H1 (cell line): ENCODE results near the gene JAKMIP1. TPM values are rescaled to one million over a fixed set of nuclear protein-coding genes. Genes with fewer than 3 reads are reported as not detected.

Experiments
- CTCF ChIA-PET: fragments of 300-600 bp; sonication (Branson Sonifier 250); formaldehyde crosslinking; loops from one replicate; lab custom pipeline; 2021; ENCODE audit not compliant: partially characterized antibody; lab: Charles Lee
- POLR2A ChIA-PET: fragments of 300-600 bp; sonication (Branson Sonifier 250); formaldehyde crosslinking; loops from one replicate; lab custom pipeline; 2021; ENCODE audit warnings: inconsistent platforms; ENCODE audit not compliant: partially characterized antibody; lab: Charles Lee
- DNase-seq, 2 experiments: peaks; one replicate each; pipeline versions ENCODE4 v3.0.0 to v3.0.0-alpha.2; 2010 to 2022; ENCODE audit warnings: low spot score in 2 of 2, low read depth in 1 of 2, mixed read lengths in 1 of 2
- FAIRE-seq: peaks from 2 replicates; lab custom pipeline; 2011; peaks lifted over from hg19 to GRCh38; lab: Jason Lieb, UNC
- H2AFZ ChIP-seq: 2 replicates; pipeline ENCODE4 v1.8.1; 2012; ENCODE audit warnings: low read length, inconsistent platforms
- H2AK5ac ChIP-seq: 2 replicates; pipeline ENCODE4 v1.6.1; 2013; ENCODE audit warnings: low read depth, low read length
- H2BK120ac ChIP-seq: replicated peaks from 2 replicates; pipeline ENCODE3; 2013; ENCODE audit warnings: low read depth, low read length, inconsistent platforms
- H2BK12ac ChIP-seq: 2 replicates; pipeline ENCODE4 v1.6.1; 2013; ENCODE audit warnings: low read depth, low read length
- H2BK15ac ChIP-seq: 2 replicates; pipeline ENCODE4 v1.6.1; 2013; ENCODE audit warnings: low read length
- H2BK20ac ChIP-seq: 2 replicates; pipeline ENCODE4 v1.6.1; 2013; ENCODE audit warnings: low read length
- H2BK5ac ChIP-seq: 2 replicates; pipeline ENCODE4 v1.6.1; 2013; ENCODE audit warnings: low read depth, low read length
- H3K14ac ChIP-seq: 2 replicates; pipeline ENCODE4 v1.6.1; 2013; ENCODE audit warnings: inconsistent platforms; ENCODE audit not compliant: insufficient read length
- H3K18ac ChIP-seq: 2 replicates; pipeline ENCODE4 v1.6.1; 2013; ENCODE audit warnings: low read length; ENCODE audit errors: extremely low read depth
- H3K23ac ChIP-seq: 2 replicates; pipeline ENCODE4 v1.6.1; 2013; ENCODE audit warnings: inconsistent platforms; ENCODE audit not compliant: insufficient read length
- H3K23me2 ChIP-seq: 2 replicates; pipeline ENCODE4 v1.6.1; 2013; ENCODE audit warnings: low read depth, low read length
- H3K27ac ChIP-seq: 2 replicates; pipeline ENCODE4 v1.6.1; 2011; ENCODE audit warnings: low read depth, low read length, inconsistent platforms
- H3K27me3 ChIP-seq, 4 experiments: replicated peaks in 1 of 4; 1 replicate in 1 of 4; 2 replicates in 3 of 4; pipeline versions ENCODE4 v1.6.1 to v1.8.1; 2011 to 2013; ENCODE audit warnings: low read length in 3 of 4, mild to moderate bottlenecking in 3 of 4, inconsistent platforms in 2 of 4, mixed read lengths in 2 of 4, moderate library complexity in 1 of 4; ENCODE audit not compliant: control insufficient read depth in 3 of 4, insufficient read depth in 3 of 4; ENCODE audit errors: extremely low read depth in 1 of 4
- H3K36me3 ChIP-seq, 4 experiments: 2 replicates each; pipeline versions ENCODE4 v1.6.1 to v1.8.1; 2011 to 2013; ENCODE audit warnings: mild to moderate bottlenecking in 4 of 4, low read length in 3 of 4, moderate library complexity in 2 of 4, control low read depth in 1 of 4, inconsistent platforms in 1 of 4; ENCODE audit not compliant: insufficient read depth in 4 of 4, control insufficient read depth in 2 of 4
- H3K4ac ChIP-seq: replicated peaks from 2 replicates; pipeline ENCODE3; 2013; ENCODE audit warnings: low read length, low read depth, mixed read lengths, inconsistent platforms; ENCODE audit not compliant: insufficient read length
- H3K4me1 ChIP-seq, 4 experiments: replicated peaks in 1 of 4; 1 replicate in 1 of 4; 2 replicates in 3 of 4; pipeline versions ENCODE4 v1.6.1 to v1.8.1; 2011 to 2013; ENCODE audit warnings: low read length in 3 of 4, inconsistent platforms in 2 of 4, mixed read lengths in 1 of 4; ENCODE audit not compliant: insufficient read depth in 4 of 4, control insufficient read depth in 3 of 4
- H3K4me2 ChIP-seq, 2 experiments: 2 replicates each; pipeline versions ENCODE4 v1.6.1 to v1.8.1; 2011 to 2013; ENCODE audit warnings: low read depth in 2 of 2, low read length in 2 of 2, control low read depth in 1 of 2, inconsistent platforms in 1 of 2, mild to moderate bottlenecking in 1 of 2; ENCODE audit not compliant: insufficient read depth in 1 of 2
- H3K4me3 ChIP-seq, 4 experiments: fragments of 200-600, 300-600 bp in 1 of 4; sonication (generic), shearing (Covaris generic), sonication (Bioruptor Twin) in 1 of 4; 2 replicates each; pipeline versions ENCODE4 v1.5.1 to v1.8.1; 2011 to 2016; ENCODE audit warnings: low read length in 4 of 4, low read depth in 3 of 4, control low read depth in 2 of 4, inconsistent platforms in 2 of 4, mild to moderate bottlenecking in 2 of 4, mixed read lengths in 1 of 4, moderate library complexity in 1 of 4; ENCODE audit not compliant: insufficient read depth in 2 of 4; ENCODE audit errors: extremely low read depth in 1 of 4
- H3K56ac ChIP-seq: replicated peaks from 2 replicates; pipeline ENCODE3; 2013; ENCODE audit warnings: low read depth, mild to moderate bottlenecking, mixed read lengths, low read length, inconsistent platforms; ENCODE audit not compliant: insufficient read length
- H3K79me1 ChIP-seq: 2 replicates; pipeline ENCODE4 v1.6.1; 2013; ENCODE audit warnings: low read depth, low read length, control low read depth
- H3K79me2 ChIP-seq, 2 experiments: 2 replicates each; pipeline versions ENCODE4 v1.6.1 to v1.8.1; 2012 to 2013; ENCODE audit warnings: low read length in 2 of 2, mild to moderate bottlenecking in 2 of 2, inconsistent platforms in 1 of 2; ENCODE audit not compliant: insufficient read depth in 2 of 2, control insufficient read depth in 1 of 2
- H3K9ac ChIP-seq, 4 experiments: replicated peaks in 1 of 4; 1 replicate in 1 of 4; 2 replicates in 3 of 4; pipeline versions ENCODE4 v1.6.1 to v1.8.1; 2011 to 2013; ENCODE audit warnings: low read depth in 3 of 4, low read length in 3 of 4, control low read depth in 2 of 4, mild to moderate bottlenecking in 2 of 4, moderate library complexity in 2 of 4, inconsistent platforms in 1 of 4; ENCODE audit errors: extremely low read depth in 1 of 4
- H3K9me3 ChIP-seq, 2 experiments: 2 replicates each; pipeline versions ENCODE4 v1.6.1 to v1.8.1; 2012 to 2013; ENCODE audit warnings: mild to moderate bottlenecking in 2 of 2, moderate library complexity in 2 of 2, control low read depth in 1 of 2, inconsistent platforms in 1 of 2, low read depth in 1 of 2, low read length in 1 of 2, mixed read lengths in 1 of 2; ENCODE audit not compliant: insufficient read depth in 2 of 2
- H4K20me1 ChIP-seq, 2 experiments: replicated peaks in 1 of 2; 2 replicates each; pipeline versions ENCODE3 to v1.8.1; 2011 to 2013; ENCODE audit warnings: inconsistent platforms in 2 of 2, low read length in 2 of 2, mild to moderate bottlenecking in 1 of 2; ENCODE audit not compliant: insufficient read depth in 2 of 2, control insufficient read depth in 1 of 2
- H4K5ac ChIP-seq: 2 replicates; pipeline ENCODE4 v1.6.1; 2013; ENCODE audit warnings: low read length, low read depth, mixed read lengths, inconsistent platforms; ENCODE audit not compliant: insufficient read length
- H4K8ac ChIP-seq: 2 replicates; pipeline ENCODE4 v1.8.0; 2013; ENCODE audit warnings: mild to moderate bottlenecking, moderate library complexity, low read length, inconsistent platforms; ENCODE audit not compliant: insufficient read depth; ENCODE audit errors: extremely low read depth
- H4K91ac ChIP-seq: replicated peaks from 2 replicates; pipeline ENCODE3; 2013; ENCODE audit warnings: low read length, mixed read lengths, inconsistent platforms; ENCODE audit not compliant: insufficient read length
- BCL11A ChIP-seq, 2 experiments: IDR thresholded peaks; one replicate each; pipeline ENCODE4 v1.6.1; 2011; ENCODE audit warnings: low read depth in 2 of 2, low read length in 2 of 2, mild to moderate bottlenecking in 2 of 2
- CHD1 ChIP-seq: IDR thresholded peaks from 2 replicates; pipeline ENCODE4 v1.6.1; 2012; ENCODE audit warnings: low read depth, low read length, improper control_type of control experiment
- CREB1 ChIP-seq: IDR thresholded peaks from 2 replicates; pipeline ENCODE4 v1.6.1; 2012; ENCODE audit warnings: inconsistent platforms
- JUND ChIP-seq: IDR thresholded peaks from 2 replicates; pipeline ENCODE4 v1.6.1; 2011; ENCODE audit warnings: mild to moderate bottlenecking, improper control_type of control experiment, low read length
- KDM4A ChIP-seq: IDR thresholded peaks from one replicate; pipeline ENCODE4 v1.7.1; 2012; ENCODE audit warnings: low read depth, mild to moderate bottlenecking, moderate library complexity, low read length, inconsistent platforms; ENCODE audit not compliant: severe bottlenecking
- MAFK ChIP-seq: IDR thresholded peaks from 2 replicates; pipeline ENCODE4 v1.6.1; 2012; ENCODE audit warnings: low read depth, mild to moderate bottlenecking, improper control_type of control experiment, low read length
- PHF8 ChIP-seq: fragments of 200-600 bp; sonication (generic); conservative IDR thresholded peaks from 2 replicates; pipeline ENCODE4 v1.7.1; 2012; ENCODE audit warnings: low read depth, mild to moderate bottlenecking, inconsistent platforms, low read length, moderate library complexity
- RNF2 ChIP-seq: fragments of 200-900, 300-1000 bp; sonication (generic); IDR thresholded peaks from 2 replicates; pipeline ENCODE4 v1.7.1; 2016; ENCODE audit warnings: borderline replicate concordance, low read depth, mild to moderate bottlenecking, antibody characterized with exemption, low read length; ENCODE audit not compliant: poor library complexity, severe bottlenecking; ENCODE audit errors: missing control alignments
- RXRA ChIP-seq: IDR thresholded peaks from 2 replicates; pipeline ENCODE4 v1.6.1; 2011; ENCODE audit warnings: low read depth, mild to moderate bottlenecking, low read length, moderate library complexity; ENCODE audit not compliant: insufficient read depth
- SIRT6 ChIP-seq: IDR thresholded peaks from one replicate; pipeline ENCODE4 v1.7.1; 2012; ENCODE audit warnings: low read length, inconsistent platforms
- TAF1 ChIP-seq: IDR thresholded peaks from 2 replicates; pipeline ENCODE4 v1.6.1; 2011; ENCODE audit warnings: mild to moderate bottlenecking, low read depth, low read length
- WGBS, 2 experiments: shearing (Covaris generic) in 1 of 2; methylation state at CpG; one replicate each; pipeline versions ENCODE4 v1.1.6 to v1.1.7; 2013 to 2015; ENCODE audit warnings: low lambda C conversion rate in 2 of 2, mixed read lengths in 2 of 2, inconsistent platforms in 1 of 2, low coverage in 1 of 2, missing lambda C conversion rate in 1 of 2; ENCODE audit not compliant: insufficient replicate concordance in 2 of 2, insufficient coverage in 1 of 2, insufficient read length in 1 of 2; ENCODE audit errors: extremely low coverage in 1 of 2, missing lambda C conversion rate in 1 of 2; 5-methylcytosine and 5-hydroxymethylcytosine counted together
- polyA plus RNA-seq, 7 experiments: library from polyadenylated mRNA; depleted of rRNA in 3 of 7; stranded (reverse) in 5 of 7; unstranded in 2 of 7; fragments of >200 nt in 5 of 7; fragments of 200-250 nt in 2 of 7; gene quantifications; 1 replicate in 5 of 7; 2 replicates in 1 of 7; 4 replicates in 1 of 7; pipeline versions ENCODE4 v1.2.1 to v1.2.3, GENCODE V29; 2011 to 2013; ENCODE audit warnings: missing spikeins in 2 of 7, mixed read lengths in 2 of 7
- total RNA-seq: library from RNA; stranded (reverse); fragmentation: NEBNext Ultra II Directional; extraction: Animal tissue kit (Norgen Biotek cat#: 25700); gene quantifications from 2 replicates; pipeline ENCODE4 v1.2.1, GENCODE V29; 2021

The JAKMIP1 gene
- total and polyA plus RNA-seq, 2 of the 8 experiments (the other 6 are each of a cell fraction or from before 2014, with no cell fraction given), result 2.5 to 4.4 TPM

DNA sequence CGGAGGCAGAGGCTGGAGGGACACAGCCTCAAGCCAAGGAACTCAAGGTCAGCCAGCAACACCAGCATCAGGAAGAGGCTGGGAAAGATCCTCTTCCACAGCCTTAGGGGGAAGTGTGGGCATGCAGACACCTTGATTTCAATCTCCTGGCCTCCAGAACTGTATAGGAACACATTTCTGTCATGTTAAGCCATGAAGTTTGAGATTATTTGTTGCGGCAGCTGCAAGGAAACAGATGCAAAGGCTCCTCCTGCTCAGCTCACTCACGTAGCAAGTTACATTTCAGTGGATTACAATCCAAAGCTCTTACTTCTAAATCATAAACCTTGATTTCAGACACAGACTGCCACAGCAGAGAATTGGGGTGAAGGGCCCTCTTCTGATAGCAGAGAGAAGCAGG is 113.5 kb downstream of the JAKMIP1 start:
- Histone ChIP-seq H3K27ac (no peak overlapping the region), H2AK5ac (no peak overlapping the region), H3K4me1 (peaks cover 0 to 8% (median 2%) of the 10 kb centered on the region in 4 experiments; a peak in 3 of 7 replicates), H3K36me3 (no peaks in the 10 kb centered on the region), H2BK15ac (no peak overlapping the region), H4K91ac (no peak overlapping the region), H2BK5ac (no peak overlapping the region), H3K4ac (no peak overlapping the region), H3K9ac (no peak overlapping the region), H3K14ac (no peak overlapping the region), H3K79me2 (no peaks in the 10 kb centered on the region), H3K9me3 (no peaks in the 10 kb centered on the region), H3K23ac (no peak overlapping the region), H2AFZ (no peak overlapping the region), H2BK120ac (no peak overlapping the region), H4K20me1 (no peaks in the 10 kb centered on the region), H4K5ac (no peak overlapping the region), H3K18ac (no peak overlapping the region), H3K27me3 (0 out of 7 replicates have a peak, but pooled peaks cover 0 to 3% (median 0%) of the 10 kb centered on the region in 4 experiments), H4K8ac (no peak overlapping the region), H2BK20ac (no peak overlapping the region), H3K4me2 (no peak overlapping the region), H3K79me1 (no peaks in the 10 kb centered on the region), H3K56ac (no peak overlapping the region), H3K23me2 (no peaks in the 10 kb centered on the region), H3K4me3 (no peak overlapping the region), H2BK12ac (no peak overlapping the region)
- TF ChIP-seq BCL11A (IDR thresholded peaks at IDR 0.05; ENCODE audit: low read depth in 2 of 2, low read length in 2 of 2) (no peak), RXRA (no peak), MAFK (no peak), PHF8 (no peak), TAF1 (no peak), CREB1 (no peak), RNF2 (no peak), SIRT6 (no peak), JUND (no peak), CHD1 (no peak), KDM4A (no peak)
- FAIRE-seq (no peak), DNase-seq (no peak)
- CTCF ChIA-PET, result interaction anchor here (0.6 to 7.7 kb wide), 21 partner anchors 9 to 176 kb away, joined by 3 to 111 read pairs (median 5); no protein-coding TSS in a partner anchor
- POLR2A ChIA-PET, result interaction anchor here (1.3 kb wide), 1 partner anchor 196 kb away, joined by 4 read pairs; no protein-coding TSS in a partner anchor
- 91% methylated on average over 3 of the region's 3 CpGs; no CpG with 5 or more reads in 1 of the 2 experiments for WGBS, 2 experiments
